Body of pancreas (tissue), 4 donors: Measurements from ENCODE around the gene DENND1A. TPM values are rescaled to one million over a fixed set of nuclear protein-coding genes. Genes with fewer than 3 reads are reported as not detected.

ENCODE experiments used
- ATAC-seq: fragments of 150-250 bp; one replicate; pipeline ENCODE4 v1.9.1; 2016
- DNase-seq, 4 donors: peaks; one replicate each; pipeline ENCODE4 v3.0.0-alpha.2; 2019
- H3K27ac ChIP-seq, 4 donors: fragments of 200-600 bp; sonication (generic); 1 replicate in 3 of 4; 2 replicates in 1 of 4; pipeline versions ENCODE4 v1.5.1 to v1.6.1; 2016 to 2019; ENCODE audit warnings: mild to moderate bottlenecking in 1 of 4, mixed read lengths in 1 of 4, moderate library complexity in 1 of 4
- H3K27me3 ChIP-seq, 2 donors: fragments of 200-600 bp; sonication (generic); one replicate each; pipeline ENCODE4 v1.6.0; 2016; ENCODE audit warnings: mild to moderate bottlenecking in 1 of 2
- H3K36me3 ChIP-seq, 2 donors: fragments of 200-600 bp; sonication (generic); replicated peaks in 1 of 2; 2 replicates each; pipeline ENCODE4 v1.5.1; 2016; ENCODE audit warnings: low read depth in 2 of 2; ENCODE audit not compliant: insufficient read depth in 1 of 2
- H3K4me1 ChIP-seq: fragments of 200-600 bp; sonication (generic); one replicate; pipeline ENCODE4 v1.6.0; 2016
- H3K4me3 ChIP-seq, 2 donors: fragments of 200-600 bp; sonication (generic); 1 replicate in 1 of 2; 2 replicates in 1 of 2; pipeline ENCODE4 v1.5.1; 2016 to 2019
- H3K9me3 ChIP-seq, 3 donors: fragments of 200-600 bp; sonication (generic); 1 replicate in 2 of 3; 2 replicates in 1 of 3; pipeline ENCODE4 v1.5.1; 2016
- CTCF ChIP-seq, 7 experiments: fragments of 450-650 bp in 4 of 7; fragments of 200-600 bp in 3 of 7; sonication (generic) in 3 of 7; IDR thresholded peaks; one replicate each; pipeline ENCODE4 v1.5.1; 2016 to 2019; ENCODE audit warnings: antibody characterized with exemption in 7 of 7
- POLR2A ChIP-seq, 3 donors: fragments of 450-650 bp; IDR thresholded peaks; one replicate each; pipeline ENCODE4 v1.6.1; 2016; ENCODE audit warnings: antibody characterized with exemption in 3 of 3, mild to moderate bottlenecking in 2 of 3
- WGBS, 2 donors: methylation state at CpG; one replicate each; pipeline ENCODE4 v1.1.5; 2017; 5-methylcytosine and 5-hydroxymethylcytosine counted together
- intact Hi-C: fragments of 100-400 bp; cut with DNase I; formaldehyde crosslinking; loops from one replicate; pipeline ENCODE4 v1.15.1; 2023
- total RNA-seq, 2 donors: library from RNA; depleted of rRNA; stranded (reverse); fragments of >200 nt; gene quantifications; one replicate each; pipeline ENCODE4 v1.1.0, GENCODE V29; 2016

The DENND1A gene
- total RNA-seq, 2 donors from 2014 or later: 7.6 to 8.6 TPM

GRCh38 chr9:123338710-123339665 is 590.9 kb downstream of the DENND1A start:
- H3K27me3 ChIP-seq: no peaks in the 10 kb centered on the region
- TF ChIP-seq CTCF (IDR thresholded peaks at IDR 0.05): no peak
- no peak for TF ChIP-seq POLR2A (IDR thresholded peaks at IDR 0.05)
- intact Hi-C loops: no loop called here
- no peak for ATAC-seq
- H3K4me3 ChIP-seq: no peak overlapping the region
- no peak overlapping the region for H3K27ac ChIP-seq
- no peaks in the 10 kb centered on the region for H3K9me3 ChIP-seq
- no peaks in the 10 kb centered on the region for H3K36me3 ChIP-seq
- WGBS, 2 donors: 62 to 74% methylated on average over 30 to 35 of the region's 35 CpGs
- peaks cover 6% of the 10 kb centered on the region for H3K4me1 ChIP-seq
- DNase-seq: peak in 1 of 4 donors; percentile 19

GRCh38 chr9:123337971-123338370 is 592.0 kb downstream of the DENND1A start:
- H3K4me1 ChIP-seq: peaks cover 6% of the 10 kb centered on the region

GRCh38 chr9:123336959-123337358 is 593.0 kb downstream of the DENND1A start:
- TF ChIP-seq CTCF (IDR thresholded peaks at IDR 0.05): no peak
- Histone ChIP-seq H3K9me3 (no peaks in the 10 kb centered on the region), H3K4me3 (no peak overlapping the region), H3K4me1 (peaks cover 6% of the 10 kb centered on the region), H3K27ac (no peak overlapping the region), H3K27me3 (no peaks in the 10 kb centered on the region), H3K36me3 (no peaks in the 10 kb centered on the region)
- ATAC-seq (no peak), DNase-seq (no peak)
- intact Hi-C loops: no loop called here

More at GRCh38 chr9:123337971-123338370, 592.0 kb downstream of the DENND1A start:
- intact Hi-C loops: no loop called here
- no peak overlapping the region for H3K27ac ChIP-seq
- no peaks in the 10 kb centered on the region for H3K9me3 ChIP-seq
- H3K27me3 ChIP-seq: no peaks in the 10 kb centered on the region
- ATAC-seq: no peak
- TF ChIP-seq POLR2A (IDR thresholded peaks at IDR 0.05): no peak
- no peak for TF ChIP-seq CTCF (IDR thresholded peaks at IDR 0.05)
- no peaks in the 10 kb centered on the region for H3K36me3 ChIP-seq
- 75 to 100% methylated on average over 2 to 4 of the region's 4 CpGs for WGBS, 2 donors
- no peak for DNase-seq
- no peak overlapping the region for H3K4me3 ChIP-seq

GRCh38 chr9:123336449-123336848 is 593.5 kb downstream of the DENND1A start:
- WGBS, 2 donors: 81 to 96% methylated on average over 3 of the region's 3 CpGs
- Histone ChIP-seq H3K36me3 (no peaks in the 10 kb centered on the region), H3K4me3 (no peak overlapping the region), H3K27me3 (no peaks in the 10 kb centered on the region), H3K27ac (no peak overlapping the region), H3K4me1 (peaks cover 6% of the 10 kb centered on the region), H3K9me3 (no peaks in the 10 kb centered on the region)
- TF ChIP-seq POLR2A (IDR thresholded peaks at IDR 0.05) (no peak), CTCF (IDR thresholded peaks at IDR 0.05) (no peak)
- intact Hi-C loops: no loop called here
- ATAC-seq: no peak
- DNase-seq: no peak

- peaks cover 6% of the 10 kb centered on the region for H3K4me1 ChIP-seq
- intact Hi-C loops: no loop called here
- H3K27ac ChIP-seq: no peak overlapping the region
- H3K9me3 ChIP-seq: no peaks in the 10 kb centered on the region
- no peaks in the 10 kb centered on the region for H3K36me3 ChIP-seq
- no peak overlapping the region for H3K4me3 ChIP-seq
- 34 to 42% methylated on average over 6 of the region's 6 CpGs for WGBS, 2 donors
- ATAC-seq (peak; percentile 17), DNase-seq (no peak)
- H3K27me3 ChIP-seq: no peaks in the 10 kb centered on the region
- TF ChIP-seq POLR2A (IDR thresholded peaks at IDR 0.05) (no peak), CTCF (IDR thresholded peaks at IDR 0.05) (no peak)
Observed at GRCh38 chr9:123335986-123336329, 594.0 kb downstream of the DENND1A start.
